Testis (tissue), 3 donors: ENCODE data around the gene TNFRSF11A. TPM values are rescaled to one million over a fixed set of nuclear protein-coding genes. Genes with fewer than 3 reads are reported as not detected.
A peak's percentile ranks its signal among the peaks of the same experiment; 100 is the strongest.

Experiments used
- DNase-seq: peaks from one replicate; pipeline ENCODE4 v3.0.0-alpha.2; 2019
- H3K27ac ChIP-seq, 2 donors: fragments of 200-600 bp; sonication (generic); one replicate each; pipeline ENCODE4 v1.5.1; 2019
- H3K27me3 ChIP-seq: fragments of 200-600 bp; sonication (generic); one replicate; pipeline ENCODE4 v1.5.1; 2019
- H3K36me3 ChIP-seq: fragments of 200-600 bp; sonication (generic); one replicate; pipeline ENCODE4 v1.5.1; 2017; ENCODE audit warnings: low read depth; ENCODE audit errors: missing control alignments
- H3K4me1 ChIP-seq: fragments of 200-600 bp; sonication (generic); one replicate; pipeline ENCODE4 v1.5.1; 2019
- H3K4me3 ChIP-seq, 2 donors: fragments of 200-600 bp; sonication (generic); one replicate each; pipeline ENCODE4 v1.5.1; 2017 to 2019
- H3K9me3 ChIP-seq: fragments of 200-600 bp; sonication (generic); one replicate; pipeline ENCODE4 v1.5.1; 2017
- CTCF ChIP-seq, 3 experiments: fragments of 450-650 bp in 2 of 3; fragments of 200-600 bp in 1 of 3; sonication (generic) in 1 of 3; IDR thresholded peaks; one replicate each; pipeline ENCODE4 v1.5.1; 2016 to 2019; ENCODE audit warnings: antibody characterized with exemption in 3 of 3, mild to moderate bottlenecking in 2 of 3, moderate library complexity in 1 of 3
- POLR2A ChIP-seq: fragments of 450-650 bp; IDR thresholded peaks from one replicate; pipeline ENCODE4 v1.6.1; 2017; ENCODE audit warnings: antibody characterized with exemption, mild to moderate bottlenecking, moderate library complexity
- WGBS, 2 donors: methylation state at CpG; one replicate each; pipeline ENCODE4 v1.1.5; 2018; 5-methylcytosine and 5-hydroxymethylcytosine counted together
- intact Hi-C: fragments of 100-400 bp; cut with DNase I; formaldehyde crosslinking; loops from one replicate; pipeline ENCODE4 v1.15.1; 2023; ENCODE audit warnings: low total_unique reads
- polyA plus RNA-seq: library from polyadenylated mRNA; stranded (reverse); fragments of 350-450 nt; fragmentation: Illumina TruSeq; extraction: RNeasy Lipid Tissue Mini Kit (QIAGEN cat#74804); gene quantifications from one replicate; pipeline ENCODE4 v1.2.3, GENCODE V29; 2014; ENCODE audit warnings: low read depth, low replicate concordance; ENCODE audit not compliant: insufficient read depth
- total RNA-seq, 2 donors: library from RNA; depleted of rRNA; stranded (reverse); fragments of >200 nt; gene quantifications; one replicate each; pipeline ENCODE4 v1.2.3, GENCODE V29; 2016

TNFRSF11A gene
- total and polyA plus RNA-seq, 3 donors from 2014 or later: 2.4 to 3.3 (median 3.0) TPM

- Histone ChIP-seq H3K4me1 (no peaks in the 10 kb centered on the region), H3K4me3 (no peak overlapping the region), H3K9me3 (no peaks in the 10 kb centered on the region), H3K27me3 (no peaks in the 10 kb centered on the region), H3K36me3 (no peaks in the 10 kb centered on the region), H3K27ac (no peak overlapping the region)
- no peak for DNase-seq
- no peak for TF ChIP-seq CTCF (IDR thresholded peaks at IDR 0.05)
- TF ChIP-seq POLR2A: no peak
- WGBS, 2 donors: 55 to 57% methylated on average over 3 of the region's 3 CpGs
- intact Hi-C loops: no loop called here
Observed at GRCh38 chr18:62321201-62321600, 3.9 kb upstream of the TNFRSF11A start.

DNA sequence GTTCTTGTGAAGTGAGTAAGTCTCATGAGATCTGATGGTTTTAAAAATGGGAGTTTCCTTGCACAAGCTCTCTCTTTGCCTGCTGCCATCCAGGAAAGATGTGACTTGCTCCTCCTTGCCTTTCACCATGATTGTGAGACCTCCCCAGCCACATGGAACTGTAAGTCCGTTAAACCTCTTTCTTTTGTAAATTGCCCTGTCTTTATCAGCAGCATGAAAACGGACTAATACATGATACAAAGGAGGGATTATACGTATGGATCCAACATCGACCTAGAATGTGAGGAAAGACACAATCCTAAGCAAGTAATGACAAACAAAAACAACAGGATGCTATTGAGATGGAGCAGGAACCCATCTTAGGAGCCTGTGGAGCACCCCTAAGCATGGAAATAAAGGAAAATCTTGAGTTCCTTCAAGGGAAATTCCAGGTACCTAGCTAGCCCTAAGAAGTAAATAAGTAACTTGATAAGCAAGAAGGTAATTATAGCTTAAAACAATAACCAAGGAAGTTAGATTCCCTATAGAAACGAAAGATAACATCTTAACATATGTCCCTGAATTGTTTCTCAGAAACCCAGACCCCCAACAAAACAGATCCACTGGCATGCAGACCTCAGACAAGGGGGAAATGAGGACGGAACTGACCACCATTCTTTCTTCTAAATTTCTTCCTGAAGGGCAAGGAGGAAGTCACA lies 1.5 kb upstream of the TNFRSF11A start:
- intact Hi-C loops: no loop called here
- WGBS, 2 donors: 26 to 30% methylated on average over 6 of the region's 6 CpGs
- DNase-seq: no peak
- H3K9me3 ChIP-seq: no peaks in the 10 kb centered on the region
- H3K4me1 ChIP-seq: no peaks in the 10 kb centered on the region
- no peaks in the 10 kb centered on the region for H3K36me3 ChIP-seq
- H3K27me3 ChIP-seq: no peaks in the 10 kb centered on the region
- H3K4me3 ChIP-seq: no peak overlapping the region
- TF ChIP-seq POLR2A: no peak
- H3K27ac ChIP-seq: no peak overlapping the region

- WGBS, 2 donors: 26 to 35% methylated on average over 12 of the region's 12 CpGs
- Histone ChIP-seq H3K36me3 (no peaks in the 10 kb centered on the region), H3K27ac (no peak overlapping the region), H3K4me1 (no peaks in the 10 kb centered on the region), H3K4me3 (peak overlapping the region; percentile 29 to 32), H3K9me3 (no peaks in the 10 kb centered on the region), H3K27me3 (no peaks in the 10 kb centered on the region)
- intact Hi-C loops: no loop called here
- no peak for TF ChIP-seq CTCF (IDR thresholded peaks at IDR 0.05)
- TF ChIP-seq POLR2A: no peak
- DNase-seq: no peak
Observed at GRCh38 chr18:62324181-62324828, 805 bp upstream of the TNFRSF11A start.

DNA sequence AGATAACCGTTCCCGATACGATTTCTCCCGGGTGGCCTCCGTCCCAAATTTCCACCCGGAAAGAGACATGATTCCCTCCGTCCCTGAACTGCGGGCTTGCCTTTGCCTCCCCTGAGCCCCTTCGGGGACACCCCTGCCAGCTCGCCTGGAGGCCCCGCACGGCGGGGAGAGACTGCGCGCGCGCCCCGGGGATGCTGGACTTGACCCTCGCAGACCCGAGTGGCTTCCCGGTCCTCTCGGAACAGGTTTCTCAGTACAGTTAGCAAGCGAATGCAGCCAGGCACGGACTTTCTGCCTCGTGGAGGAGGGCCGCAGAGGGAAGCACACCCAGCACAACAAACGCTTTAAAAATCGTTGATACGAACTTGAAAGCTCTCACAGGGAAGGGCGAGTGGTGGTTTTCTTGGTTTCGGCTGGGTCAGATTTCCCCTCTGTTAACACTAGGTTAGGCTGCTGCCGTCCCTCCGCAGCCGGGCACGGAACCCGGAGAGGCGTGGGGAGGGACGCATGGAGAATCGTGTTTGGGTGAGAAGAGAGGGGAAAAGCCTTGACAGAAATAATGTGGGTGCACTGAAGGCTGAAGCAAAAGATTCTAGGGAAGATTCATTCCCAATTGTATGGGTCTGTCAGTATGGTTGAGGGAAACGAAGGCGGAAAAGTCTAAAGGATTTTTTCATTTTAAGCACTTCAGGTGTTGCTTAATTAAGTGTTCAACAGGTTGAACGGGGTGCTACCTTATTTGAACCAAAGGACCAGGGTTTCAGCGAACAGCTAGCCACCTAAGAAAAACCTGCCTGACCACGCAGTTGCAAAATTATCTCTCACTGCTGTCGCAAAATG lies 916 bp downstream of the TNFRSF11A start:
- peak overlapping the region; percentile 51 to 60 for H3K4me3 ChIP-seq
- no peaks in the 10 kb centered on the region for H3K27me3 ChIP-seq
- H3K9me3 ChIP-seq: no peaks in the 10 kb centered on the region
- TF ChIP-seq CTCF (IDR thresholded peaks at IDR 0.05): no peak
- no peak for DNase-seq
- no peaks in the 10 kb centered on the region for H3K36me3 ChIP-seq
- 5 to 12% methylated on average over 22 to 45 of the region's 45 CpGs for WGBS, 2 donors
- intact Hi-C loops: no loop called here
- H3K27ac ChIP-seq: no peak overlapping the region
- no peaks in the 10 kb centered on the region for H3K4me1 ChIP-seq

GRCh38 chr18:62326646-62327348 lies 1.7 kb downstream of the TNFRSF11A start:
- Histone ChIP-seq H3K27ac (no peak overlapping the region), H3K36me3 (no peaks in the 10 kb centered on the region), H3K9me3 (no peaks in the 10 kb centered on the region), H3K4me1 (no peaks in the 10 kb centered on the region), H3K27me3 (no peaks in the 10 kb centered on the region), H3K4me3 (no peak overlapping the region)
- no peak for DNase-seq
- TF ChIP-seq POLR2A (no peak), CTCF (IDR thresholded peaks at IDR 0.05) (no peak)
- WGBS, 2 donors: 24 to 31% methylated on average over 11 to 12 of the region's 12 CpGs
- intact Hi-C loops: no loop called here
